ENCODE measurements around the gene LIN54.

Gene LIN54

DNA sequence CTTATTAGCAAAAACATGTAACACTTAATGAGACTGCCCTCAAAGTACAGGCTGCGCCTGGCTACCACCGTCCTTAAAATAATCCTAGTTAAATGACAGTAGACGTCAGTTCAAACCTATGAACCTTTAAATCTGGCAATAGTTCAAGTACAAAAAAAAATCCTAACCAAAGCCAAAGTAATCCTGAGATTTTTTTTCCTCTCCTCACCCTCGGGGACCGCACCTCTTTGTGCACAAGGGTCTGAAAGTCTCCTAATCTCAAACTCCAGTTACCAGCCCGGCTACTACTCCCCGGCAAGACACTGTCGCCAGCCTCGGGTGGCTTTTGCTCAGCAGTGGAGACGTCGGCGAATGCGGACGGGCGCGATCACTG is 120.1 kb downstream of the LIN54 start:
- DNase-seq, result no peak

DNA sequence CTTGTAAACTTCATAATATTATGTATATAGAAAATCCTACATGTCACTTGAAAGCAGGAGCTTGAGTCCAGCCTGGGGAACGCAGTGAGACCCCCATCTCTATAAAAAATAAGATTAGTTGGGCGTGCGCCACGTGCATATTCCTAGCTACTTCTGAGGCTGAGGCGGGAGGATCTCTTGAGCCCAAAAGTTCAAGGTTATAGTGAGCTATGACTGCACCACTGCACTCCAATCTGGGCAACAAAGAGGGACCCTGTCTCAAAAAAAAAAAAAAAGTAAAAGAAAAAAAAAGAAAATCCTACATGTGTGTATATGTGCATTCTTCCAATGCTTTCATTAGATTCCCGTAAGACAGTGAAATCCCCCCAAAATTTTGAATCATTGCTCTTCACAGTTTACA is 121.3 kb downstream of the LIN54 start:
- DNase-seq, result no peak

DNA sequence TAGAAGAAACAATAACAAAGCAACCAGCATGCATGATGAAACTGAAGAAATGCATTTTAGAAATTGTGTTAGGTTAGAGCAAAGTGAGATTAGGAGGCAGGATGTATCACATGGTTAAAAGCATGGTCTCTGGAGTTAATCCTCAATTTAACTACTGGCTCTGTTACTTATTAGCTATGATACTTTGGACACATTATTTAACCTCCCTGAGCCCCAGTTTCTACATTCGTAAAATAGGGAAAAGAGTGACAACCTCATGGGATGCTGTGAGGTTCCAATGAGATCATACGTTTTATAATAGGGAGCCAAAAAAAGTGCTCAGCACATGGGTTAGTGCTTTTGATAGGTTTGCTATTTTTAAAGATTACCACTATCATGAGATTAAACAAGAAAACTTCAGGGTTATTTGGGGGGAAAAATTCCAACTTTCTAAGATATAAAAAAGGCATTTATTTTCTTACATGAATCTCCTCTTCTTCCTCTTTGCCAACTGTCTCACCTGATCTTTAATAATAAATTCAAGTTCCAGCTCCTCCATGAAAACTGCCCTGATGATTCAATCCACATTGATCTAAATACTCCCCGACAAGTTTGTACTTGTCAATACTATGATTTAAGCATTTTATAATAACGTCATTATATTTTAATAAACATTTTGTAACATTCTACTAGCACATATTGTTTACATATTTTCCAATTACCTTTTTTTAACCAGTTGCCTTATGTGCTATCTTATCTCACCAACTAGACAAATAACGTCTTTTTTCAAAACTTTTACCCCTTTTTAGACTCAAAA is 124.3 kb downstream of the LIN54 start:
- no peak for DNase-seq

DNA sequence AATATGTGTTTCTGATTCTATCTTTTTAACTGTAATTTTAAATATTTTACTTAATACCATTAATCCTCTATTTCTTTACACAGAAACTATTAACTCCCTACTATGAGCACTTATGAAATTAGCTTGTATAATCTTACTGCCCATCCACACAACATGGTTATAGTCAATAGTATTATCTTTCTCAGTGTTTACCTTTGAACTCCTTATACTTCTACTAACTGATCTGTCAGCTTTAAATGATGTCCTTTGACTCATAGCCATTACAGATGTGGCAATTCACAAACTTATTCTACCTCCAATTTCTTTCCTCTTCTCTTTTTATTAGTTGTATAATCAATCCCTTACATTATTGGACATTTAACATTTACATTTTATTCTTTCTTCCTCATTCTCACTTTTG is 125.2 kb downstream of the LIN54 start:
- no peak for DNase-seq
